Measurements from ENCODE around the gene TP53BP2.
"Not testable (repeated sequence)": the region's sequence is repeated elsewhere in the genome, so short reads cannot be mapped to it uniquely, and the experiment has no call there.

The TP53BP2 gene
- total RNA-seq: 101 to 196 reads per million in 2 experiments

- peak; percentile 80 for DNase-seq (ENCODE audit: low read depth)
Measured at GRCh38 chr1:223845810-223846682, at the start of gene TP53BP2. Gene TP53BP2 (minus strand): TSS chr1:223845947. CDS start chr1:223845680, 267 bp downstream.

DNA sequence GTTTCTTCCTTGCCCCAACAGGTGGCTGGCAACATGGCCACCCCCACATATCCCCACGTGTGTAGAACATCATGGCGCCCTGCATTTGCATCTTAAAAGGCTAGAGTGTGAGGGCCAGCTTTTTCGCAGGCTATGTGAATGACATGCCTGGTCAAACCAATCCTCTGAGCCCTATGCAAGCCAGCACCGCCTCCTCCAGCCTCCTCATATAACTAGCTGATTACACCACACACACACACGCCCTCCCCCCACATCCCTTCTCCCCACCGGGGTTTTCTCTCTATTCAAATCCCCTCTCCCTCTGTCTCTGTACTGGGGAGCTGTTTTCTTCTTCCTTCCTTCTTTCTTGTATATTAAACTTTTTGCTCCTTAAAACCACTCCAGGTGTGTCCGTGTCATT, 44.7 kb upstream of the TP53BP2 start:
- not testable (repeated sequence) for DNase-seq (ENCODE audit: low read depth)

- DNase-seq (ENCODE audit: low read depth): not testable (repeated sequence)
Measured at GRCh38 chr1:223889319-223889718, 43.6 kb upstream of the TP53BP2 start.

DNA sequence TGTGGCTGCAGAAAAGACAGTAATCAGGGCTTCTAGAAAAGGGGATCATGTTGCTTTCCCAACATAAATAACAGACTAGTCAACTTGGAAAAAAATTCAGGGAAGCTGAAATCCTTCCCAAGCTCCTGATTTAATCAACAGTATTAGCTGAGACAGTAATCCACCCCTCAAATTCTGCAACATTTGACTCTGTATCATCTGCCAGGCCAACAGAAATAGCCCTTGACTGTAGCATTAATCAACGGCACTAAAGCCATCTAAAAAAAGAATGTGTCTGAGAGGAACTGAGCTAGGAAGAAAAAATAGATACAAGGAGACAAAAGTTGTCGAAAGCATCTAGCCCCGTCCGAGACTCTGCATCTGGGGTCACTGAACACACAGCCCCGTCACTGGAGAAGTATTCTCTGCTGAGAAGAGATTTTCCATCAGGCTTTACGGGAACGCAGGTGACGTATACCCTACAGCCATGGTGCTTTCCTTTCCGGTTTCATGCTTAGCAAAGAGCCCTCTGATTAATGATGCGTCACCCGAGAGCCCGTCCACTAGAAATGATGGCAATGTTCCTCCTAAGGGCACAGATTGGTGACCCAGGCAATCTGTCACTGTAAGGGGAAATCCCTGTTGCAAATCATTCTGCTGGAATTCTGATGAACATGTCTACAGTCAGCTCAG, 42.1 kb upstream of the TP53BP2 start:
- no peak for DNase-seq (ENCODE audit: low read depth)

DNA sequence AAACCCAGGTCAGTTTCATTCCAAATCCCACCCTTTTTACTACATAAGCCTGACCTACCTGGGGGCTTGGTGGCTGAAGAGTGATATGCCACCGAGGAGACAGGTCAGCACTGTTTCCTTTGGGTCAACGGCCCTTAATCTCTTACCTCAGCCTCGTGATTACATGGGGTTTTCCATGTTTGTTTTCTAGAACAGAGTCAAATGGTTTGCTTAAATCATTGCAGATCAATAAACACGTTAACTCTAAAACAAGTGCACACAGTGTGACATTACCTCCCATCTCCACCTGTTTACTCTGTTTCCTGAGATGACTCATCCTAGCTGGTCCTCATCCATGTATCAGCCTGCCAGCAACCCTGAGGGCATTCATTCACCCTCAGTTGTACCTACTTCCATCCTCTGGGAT, 40.8 kb upstream of the TP53BP2 start:
- DNase-seq (ENCODE audit: low read depth): no peak

- DNase-seq (ENCODE audit: low read depth): no peak
Measured at GRCh38 chr1:223885614-223886013, 39.9 kb upstream of the TP53BP2 start.

DNA sequence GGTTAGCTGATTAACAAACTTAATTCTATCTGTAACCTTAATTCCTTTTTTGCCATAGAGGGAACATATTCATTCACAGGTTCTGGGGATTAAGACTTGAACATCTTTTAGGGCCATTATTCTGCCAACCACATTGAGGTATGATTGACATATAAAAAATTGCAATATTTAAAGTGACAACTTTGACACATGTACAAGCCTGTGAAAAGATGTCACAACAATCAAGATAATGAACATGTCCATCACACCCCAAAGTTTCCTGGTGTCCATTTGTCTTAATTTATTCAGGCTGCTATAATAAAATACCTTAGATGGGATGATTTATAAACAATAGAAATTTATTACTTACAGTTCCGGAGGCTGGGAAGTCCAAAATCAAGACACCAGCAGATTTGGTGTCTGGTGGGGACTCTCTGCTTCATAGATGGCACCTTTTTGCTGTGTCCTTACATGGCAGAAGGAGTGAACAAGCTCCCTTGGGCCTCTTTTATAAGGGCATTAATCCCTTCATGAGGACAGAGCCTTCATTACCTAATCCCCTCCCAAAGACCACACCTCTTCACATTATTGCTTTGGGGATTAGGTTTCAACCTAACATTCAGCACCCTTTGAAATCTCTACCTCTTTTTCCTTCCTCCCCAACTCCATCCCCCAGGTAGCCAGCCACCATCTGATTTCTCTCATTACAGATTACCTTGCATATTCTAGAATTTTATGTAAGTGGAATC, 33.0 kb upstream of the TP53BP2 start:
- DNase-seq (ENCODE audit: low read depth): no peak

DNA sequence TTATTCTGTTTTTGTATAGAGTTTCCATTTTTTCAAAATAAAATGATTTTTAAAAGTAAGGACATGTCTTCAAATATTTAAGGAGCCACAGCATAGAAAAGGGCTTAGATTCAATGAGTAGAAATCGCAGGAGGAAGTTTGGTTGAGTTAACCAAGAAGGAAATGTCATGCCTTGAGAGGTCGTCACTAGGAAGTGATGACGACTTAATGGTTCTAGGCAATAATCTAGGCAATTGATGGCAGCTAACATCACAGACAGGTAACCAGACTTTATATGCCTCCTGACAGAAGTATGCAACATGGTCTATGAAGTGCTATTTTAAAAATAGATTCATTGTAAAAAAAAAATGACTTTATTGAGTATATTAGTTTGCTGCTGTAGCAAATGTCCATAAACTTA, 32.1 kb upstream of the TP53BP2 start:
- DNase-seq (ENCODE audit: low read depth): no peak

DNA sequence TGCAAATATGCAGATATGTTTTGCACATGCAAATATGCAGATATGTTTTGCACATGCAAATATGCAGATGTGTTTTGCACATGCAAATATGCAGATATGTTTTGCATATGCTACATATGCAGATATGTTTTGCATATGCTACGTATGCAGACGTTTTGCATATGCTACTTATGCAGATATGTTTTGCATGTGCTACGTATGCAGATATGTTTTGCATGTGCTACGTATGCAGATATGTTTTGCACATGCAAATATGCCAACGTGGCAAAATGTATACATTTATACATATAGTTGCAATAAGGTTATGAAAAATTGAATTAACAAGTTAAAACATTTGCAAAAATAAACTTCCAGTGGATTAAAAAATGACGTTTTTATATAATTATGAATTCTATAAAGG, 30.8 kb upstream of the TP53BP2 start:
- no peak for DNase-seq (ENCODE audit: low read depth)

- no peak for DNase-seq (ENCODE audit: low read depth)
Measured at GRCh38 chr1:223873044-223873443, 27.3 kb upstream of the TP53BP2 start.

GRCh38 chr1:223872308-223872901, 26.7 kb upstream of the TP53BP2 start:
- DNase-seq (ENCODE audit: low read depth): no peak

- DNase-seq (ENCODE audit: low read depth): no peak
Measured at GRCh38 chr1:223870617-223871574, 25.1 kb upstream of the TP53BP2 start.

DNA sequence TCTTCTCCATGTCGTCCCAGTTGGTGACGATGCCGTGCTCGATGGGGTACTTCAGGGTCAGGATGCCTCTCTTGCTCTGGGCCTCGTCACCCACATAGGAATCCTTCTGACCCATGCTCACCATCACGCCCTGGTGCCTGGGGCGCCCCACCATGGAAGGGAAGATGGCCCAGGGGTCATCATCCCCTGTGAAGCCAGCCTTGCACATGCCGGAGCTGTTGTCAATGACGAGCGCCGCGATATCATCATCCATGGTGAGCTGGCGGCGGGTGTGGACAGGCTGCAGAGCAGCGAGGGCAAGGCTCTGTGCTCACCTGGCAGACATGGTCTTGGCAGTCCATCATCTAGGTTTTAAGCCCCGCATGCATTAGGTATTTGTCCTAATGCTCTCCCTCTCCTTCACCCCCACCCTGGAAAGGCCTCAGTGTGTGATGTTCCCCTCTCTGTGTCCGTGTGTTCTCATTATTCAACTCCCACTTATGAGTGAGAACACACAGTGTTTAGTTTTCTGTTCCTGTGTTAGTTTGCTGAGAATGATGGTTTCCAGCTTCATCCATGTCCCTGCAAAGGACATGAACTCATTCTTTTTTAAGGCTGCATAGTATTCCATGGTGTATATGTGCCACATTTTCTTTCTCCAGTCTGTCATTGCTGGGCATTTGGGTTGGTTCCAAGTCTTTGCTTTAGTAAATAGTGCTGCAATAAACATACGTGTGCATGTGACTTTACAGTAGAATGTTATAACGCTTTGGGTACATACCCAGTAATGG, 19.0 kb upstream of the TP53BP2 start:
- not testable (repeated sequence) for DNase-seq (ENCODE audit: low read depth)

- no peak for DNase-seq (ENCODE audit: low read depth)
Measured at GRCh38 chr1:223864084-223864483, 18.3 kb upstream of the TP53BP2 start.

DNA sequence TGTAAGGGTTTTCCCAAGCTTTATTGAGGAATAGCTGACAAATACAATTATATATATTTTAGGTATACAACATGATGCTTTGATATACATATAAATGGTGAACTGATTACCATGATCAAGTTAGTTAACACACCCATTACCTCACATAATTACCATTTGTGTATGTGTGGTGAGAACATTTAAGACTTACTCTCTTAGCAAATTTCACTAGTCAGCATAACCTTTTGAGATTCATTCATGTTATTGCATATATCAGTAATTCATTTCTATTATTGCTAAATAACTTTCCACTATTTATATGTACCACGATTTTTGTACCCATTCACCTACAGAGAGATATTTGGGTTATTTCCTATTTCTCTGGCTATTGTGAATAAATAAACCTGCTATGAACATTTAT, 16.2 kb upstream of the TP53BP2 start:
- no peak for DNase-seq (ENCODE audit: low read depth)

DNA sequence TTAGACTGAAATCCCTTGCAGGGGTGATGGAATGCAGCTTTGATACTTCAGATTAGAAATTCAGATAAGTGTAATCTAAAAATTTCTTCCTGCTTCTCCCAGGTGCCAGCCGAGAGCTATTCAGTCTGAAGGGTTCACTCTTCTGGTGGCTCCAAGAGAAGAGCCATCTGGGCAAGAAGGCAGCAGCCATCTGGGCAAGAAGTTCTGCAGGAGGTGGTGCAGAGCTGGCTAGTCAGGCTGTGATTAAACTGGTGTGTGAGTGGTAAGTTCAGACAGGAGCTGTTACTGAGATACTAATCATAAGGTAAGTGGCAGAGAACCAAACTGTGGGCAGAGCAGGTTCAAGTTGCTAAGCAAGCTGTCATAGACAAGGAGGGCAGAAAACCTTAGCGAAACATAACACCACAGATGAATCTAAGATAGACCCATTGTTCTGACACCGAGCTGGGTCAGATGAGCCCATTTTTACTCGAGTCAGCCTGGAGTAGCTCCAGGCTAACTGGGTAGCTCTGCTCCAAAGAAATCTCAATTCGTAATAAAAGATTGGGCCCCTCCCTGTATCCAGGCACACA, 14.4 kb upstream of the TP53BP2 start:
- DNase-seq (ENCODE audit: low read depth): no peak

DNA sequence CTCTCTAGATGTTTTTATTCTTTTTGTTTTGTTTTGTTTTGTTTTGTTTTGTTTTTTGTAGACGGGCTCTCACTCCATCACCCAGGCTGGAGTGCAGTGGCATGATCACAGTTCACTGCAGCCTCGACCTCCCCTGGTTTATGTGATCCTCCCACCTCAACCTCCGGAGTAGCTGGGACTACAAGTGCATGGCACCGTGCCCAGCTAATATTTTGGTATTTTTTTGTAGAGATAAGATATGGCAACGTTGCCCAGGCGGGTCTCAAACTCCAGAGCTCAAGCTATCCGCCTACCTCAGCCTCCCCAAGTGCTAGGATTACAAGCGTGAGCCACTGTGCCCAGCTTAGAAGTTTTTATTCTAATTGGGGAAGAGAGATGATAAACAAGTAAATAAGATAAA, 13.3 kb upstream of the TP53BP2 start:
- no peak for DNase-seq (ENCODE audit: low read depth)

DNA sequence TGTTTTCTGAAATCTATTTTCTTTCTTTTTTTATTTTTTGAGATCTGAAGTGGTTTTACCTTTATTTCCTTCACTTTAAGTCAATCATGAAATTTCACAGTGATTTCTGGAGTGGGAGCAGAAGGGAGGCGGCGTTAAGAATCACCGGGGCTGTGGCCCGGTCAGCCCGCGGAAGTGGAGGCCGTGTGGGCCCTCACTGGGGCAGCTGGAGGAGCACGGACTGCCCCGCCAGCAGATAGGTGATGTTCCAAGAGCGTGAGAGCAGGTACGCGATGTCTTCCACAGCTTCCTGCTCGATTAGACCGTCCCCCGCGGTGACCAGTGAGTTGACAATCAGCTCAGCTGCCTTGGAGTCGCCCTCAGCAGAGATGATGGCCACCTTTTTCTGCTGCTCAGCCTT, 10.6 kb upstream of the TP53BP2 start:
- no peak for DNase-seq (ENCODE audit: low read depth)

DNA sequence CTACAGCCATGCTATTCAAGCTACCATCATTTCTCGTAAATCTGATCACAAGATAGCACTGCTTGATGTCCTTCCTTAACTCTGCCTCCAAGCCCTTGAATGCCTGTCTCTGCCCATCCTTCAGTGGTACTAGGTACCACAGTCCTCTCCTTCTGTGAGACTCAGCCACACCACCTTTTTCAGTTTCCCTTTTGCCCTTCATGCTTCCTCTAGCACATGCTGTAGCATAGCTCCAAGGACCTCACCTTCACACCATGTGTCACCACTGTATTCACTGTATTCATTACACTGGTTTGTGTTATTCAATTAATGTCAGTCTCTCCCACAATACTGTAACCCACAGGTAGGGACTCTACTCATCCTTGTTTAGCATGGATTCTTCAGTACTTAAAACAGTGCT, 8.0 kb upstream of the TP53BP2 start:
- DNase-seq (ENCODE audit: low read depth): no peak

DNA sequence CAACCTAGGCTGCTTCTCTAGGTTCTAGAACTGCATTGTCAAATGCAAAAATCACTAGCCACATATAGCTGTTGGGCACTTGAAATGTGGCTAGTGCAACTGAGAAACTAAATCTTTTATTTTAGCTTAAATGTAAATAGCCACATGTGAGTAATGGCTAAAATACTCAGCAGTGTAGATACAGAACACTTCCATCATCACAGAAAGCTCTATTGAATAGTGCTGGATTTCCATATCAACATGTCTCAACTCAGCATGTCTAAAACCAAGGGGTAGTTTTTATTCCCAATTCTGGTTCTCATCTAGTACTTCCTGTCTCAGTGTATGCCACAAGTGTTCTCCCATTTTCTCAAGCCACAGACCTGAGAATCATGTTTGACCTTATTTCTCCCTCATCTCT, 7.5 kb upstream of the TP53BP2 start:
- no peak for DNase-seq (ENCODE audit: low read depth)
